Brain microvascular endothelial cell (primary cell): ENCODE data around the gene CTNNA3.

Source experiments
- DNase-seq: peaks from one replicate; pipeline ENCODE4 v3.0.0-alpha.2; 2020
- H3K27ac ChIP-seq: fragments of 250-450 bp; sonication (Bioruptor Pico); 2 replicates; pipeline ENCODE4 v1.5.1; 2020; ENCODE audit warnings: mild to moderate bottlenecking, moderate library complexity
- H3K27me3 ChIP-seq: fragments of 250-450 bp; sonication (Bioruptor Pico); replicated peaks from 2 replicates; pipeline ENCODE4 v1.5.1; 2020; ENCODE audit warnings: mild to moderate bottlenecking
- H3K36me3 ChIP-seq: fragments of 250-450 bp; sonication (Bioruptor Pico); replicated peaks from 2 replicates; pipeline ENCODE4 v1.5.1; 2020; ENCODE audit warnings: mild to moderate bottlenecking
- H3K4me3 ChIP-seq: 2 replicates; pipeline ENCODE4 v1.5.1; 2011; ENCODE audit warnings: low read depth, mild to moderate bottlenecking, control low read depth, low read length, moderate library complexity
- in situ Hi-C: cut with HindIII; loops from 2 replicates; pipeline ENCODE4 v1.10.0; 2017; ENCODE audit warnings: low sequenced_read_pairs, low pct_ligation_motif_present
- TF ChIP-seq, protein P1 (sequence below): IDR thresholded peaks from 2 replicates; pipeline ENCODE4 v1.5.1; 2011; ENCODE audit warnings: low read depth, mild to moderate bottlenecking, moderate library complexity, low read length, control low read depth, inconsistent platforms; ENCODE audit errors: missing control alignments

CTNNA3 gene

GRCh38 chr10:67666416-67667034, 29.5 kb downstream of the CTNNA3 start:
- in situ Hi-C loops = no loop called here
- H3K36me3 ChIP-seq = no peaks in the 10 kb centered on the region
- no peak overlapping the region for H3K4me3 ChIP-seq
- H3K27me3 ChIP-seq = no peaks in the 10 kb centered on the region
- no peak for DNase-seq
- H3K27ac ChIP-seq = no peak overlapping the region
- TF ChIP-seq, protein P1, sequence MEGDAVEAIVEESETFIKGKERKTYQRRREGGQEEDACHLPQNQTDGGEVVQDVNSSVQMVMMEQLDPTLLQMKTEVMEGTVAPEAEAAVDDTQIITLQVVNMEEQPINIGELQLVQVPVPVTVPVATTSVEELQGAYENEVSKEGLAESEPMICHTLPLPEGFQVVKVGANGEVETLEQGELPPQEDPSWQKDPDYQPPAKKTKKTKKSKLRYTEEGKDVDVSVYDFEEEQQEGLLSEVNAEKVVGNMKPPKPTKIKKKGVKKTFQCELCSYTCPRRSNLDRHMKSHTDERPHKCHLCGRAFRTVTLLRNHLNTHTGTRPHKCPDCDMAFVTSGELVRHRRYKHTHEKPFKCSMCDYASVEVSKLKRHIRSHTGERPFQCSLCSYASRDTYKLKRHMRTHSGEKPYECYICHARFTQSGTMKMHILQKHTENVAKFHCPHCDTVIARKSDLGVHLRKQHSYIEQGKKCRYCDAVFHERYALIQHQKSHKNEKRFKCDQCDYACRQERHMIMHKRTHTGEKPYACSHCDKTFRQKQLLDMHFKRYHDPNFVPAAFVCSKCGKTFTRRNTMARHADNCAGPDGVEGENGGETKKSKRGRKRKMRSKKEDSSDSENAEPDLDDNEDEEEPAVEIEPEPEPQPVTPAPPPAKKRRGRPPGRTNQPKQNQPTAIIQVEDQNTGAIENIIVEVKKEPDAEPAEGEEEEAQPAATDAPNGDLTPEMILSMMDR = peak; percentile 26

DNA sequence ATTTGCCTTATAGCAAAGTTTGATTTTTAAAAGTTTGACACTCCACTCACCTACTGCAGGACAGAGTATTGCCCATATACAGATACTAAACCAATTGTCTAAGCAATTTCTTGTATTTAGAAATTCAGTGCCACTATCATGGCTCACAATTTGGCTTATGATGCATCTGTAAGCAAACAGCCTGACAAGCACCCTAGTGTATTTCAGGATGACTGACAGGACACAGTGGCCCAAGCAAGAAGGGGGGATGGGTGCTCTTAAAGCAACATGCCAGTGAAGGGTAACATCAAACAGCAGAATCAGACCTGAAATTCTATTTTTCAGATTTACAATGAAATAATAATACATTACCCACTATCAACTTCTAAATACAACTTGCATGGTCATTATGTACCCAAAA, 30.5 kb downstream of the CTNNA3 start:
- in situ Hi-C loops = no loop called here
- no peaks in the 10 kb centered on the region for H3K27me3 ChIP-seq

GRCh38 chr10:67664942-67665341, 31.1 kb downstream of the CTNNA3 start:
- H3K36me3 ChIP-seq = no peaks in the 10 kb centered on the region
- TF ChIP-seq, protein P1 = no peak
- DNase-seq = no peak
- in situ Hi-C loops = no loop called here
- H3K4me3 ChIP-seq = no peak overlapping the region
- no peak overlapping the region for H3K27ac ChIP-seq
- H3K27me3 ChIP-seq = no peaks in the 10 kb centered on the region

More for the DNA sequence above, 30.5 kb downstream of the CTNNA3 start:
- Histone ChIP-seq H3K4me3 (no peak overlapping the region), H3K27ac (no peak overlapping the region), H3K36me3 (no peaks in the 10 kb centered on the region)
- TF ChIP-seq, protein P1 = no peak
- no peak for DNase-seq

GRCh38 chr10:67663449-67664087, 32.4 kb downstream of the CTNNA3 start:
- no peaks in the 10 kb centered on the region for H3K36me3 ChIP-seq
- in situ Hi-C loops = no loop called here
- H3K27me3 ChIP-seq = no peaks in the 10 kb centered on the region
- no peak overlapping the region for H3K27ac ChIP-seq
- DNase-seq = no peak
- TF ChIP-seq, protein P1 = no peak
- H3K4me3 ChIP-seq = no peak overlapping the region

GRCh38 chr10:67662415-67662814, 33.6 kb downstream of the CTNNA3 start:
- in situ Hi-C loops = no loop called here
- Histone ChIP-seq H3K27ac (no peak overlapping the region), H3K4me3 (no peak overlapping the region), H3K36me3 (no peaks in the 10 kb centered on the region), H3K27me3 (no peaks in the 10 kb centered on the region)
- TF ChIP-seq, protein P1 = no peak
- DNase-seq = no peak
